OCI-LY1 (cell line): Measurements from ENCODE around the gene SHTN1.

ENCODE experiments used
- H2AFZ ChIP-seq: fragments of 200-600 bp; sonication (generic), shearing (Covaris generic); 2 replicates; pipeline ENCODE4 v1.6.0; 2014; ENCODE audit warnings: antibody characterized with exemption, mild to moderate bottlenecking, low read length
- H3F3A ChIP-seq: fragments of 200-600 bp; sonication (generic), shearing (Covaris generic); 2 replicates; pipeline ENCODE4 v1.6.0; 2014; ENCODE audit warnings: mild to moderate bottlenecking, antibody characterized with exemption, low read length, moderate library complexity; ENCODE audit not compliant: insufficient read depth
- H3K27ac ChIP-seq: fragments of 200-600 bp; sonication (generic); 2 replicates; pipeline ENCODE4 v1.5.1; 2014; ENCODE audit warnings: low read length, mixed run types, mild to moderate bottlenecking, low read depth; ENCODE audit not compliant: poor library complexity, severe bottlenecking
- H3K27me3 ChIP-seq: fragments of 200-600 bp; sonication (generic); 2 replicates; pipeline ENCODE4 v1.6.0; 2014; ENCODE audit warnings: antibody characterized with exemption, mild to moderate bottlenecking, low read length, moderate library complexity; ENCODE audit not compliant: insufficient read depth
- H3K36me3 ChIP-seq: fragments of 200-600 bp; sonication (generic); 2 replicates; pipeline ENCODE4 v1.6.1; 2014; ENCODE audit warnings: mild to moderate bottlenecking, antibody characterized with exemption, low read length, moderate library complexity, mixed read lengths; ENCODE audit not compliant: insufficient read depth
- H3K4me1 ChIP-seq: fragments of 200-600 bp; sonication (generic); 2 replicates; pipeline ENCODE4 v1.5.1; 2014; ENCODE audit warnings: mild to moderate bottlenecking, low read length, moderate library complexity; ENCODE audit not compliant: insufficient read depth, severe bottlenecking
- H3K4me2 ChIP-seq: fragments of 200-600 bp; sonication (generic), shearing (Covaris generic); 2 replicates; pipeline ENCODE4 v1.6.1; 2014; ENCODE audit warnings: low read length
- H3K4me3 ChIP-seq: fragments of 200-600 bp; sonication (generic); 2 replicates; pipeline ENCODE4 v1.5.1; 2014; ENCODE audit warnings: low read length, low read depth, mild to moderate bottlenecking, mixed read lengths; ENCODE audit not compliant: poor library complexity, severe bottlenecking
- H3K79me2 ChIP-seq: fragments of 200-600 bp; shearing (Covaris generic); 2 replicates; pipeline ENCODE4 v1.6.1; 2016; ENCODE audit warnings: mixed run types, low read length, mixed read lengths; ENCODE audit not compliant: insufficient read depth
- H3K9ac ChIP-seq: fragments of 200-600 bp; sonication (generic), shearing (Covaris generic); 2 replicates; pipeline ENCODE4 v1.6.1; 2014; ENCODE audit warnings: mild to moderate bottlenecking, low read length, mixed read lengths
- H3K9me2 ChIP-seq: fragments of 200-600 bp; sonication (generic), shearing (Covaris generic); 2 replicates; pipeline ENCODE4 v1.6.1; 2014; ENCODE audit warnings: low read depth, mild to moderate bottlenecking, low read length, mixed read lengths
- H3K9me3 ChIP-seq: fragments of 200-600 bp; shearing (Covaris generic); 2 replicates; pipeline ENCODE4 v1.6.1; 2014; ENCODE audit warnings: low read length, mixed read lengths
- H4K20me1 ChIP-seq: fragments of 200-600 bp; sonication (generic), shearing (Covaris generic); 2 replicates; pipeline ENCODE4 v1.6.0; 2016; ENCODE audit warnings: mild to moderate bottlenecking, low read length; ENCODE audit not compliant: insufficient read depth
- CTCF ChIP-seq: fragments of 200-600 bp; sonication (generic), shearing (Covaris generic); IDR thresholded peaks from 2 replicates; pipeline ENCODE4 v1.5.1; 2017; ENCODE audit warnings: mild to moderate bottlenecking, antibody characterized with exemption, low read length, moderate library complexity, mixed read lengths
- EZH2 ChIP-seq: fragments of 200-600 bp; sonication (generic), shearing (Covaris generic); IDR thresholded peaks from 2 replicates; pipeline ENCODE4 v1.8.0; 2017; ENCODE audit warnings: borderline replicate concordance, mixed run types, mild to moderate bottlenecking, antibody characterized with exemption, low read length, moderate library complexity, mixed read lengths

The SHTN1 gene

GRCh38 chr10:116998172-116998571 lies 6.8 kb downstream of the SHTN1 start:
- no peaks in the 10 kb centered on the region for H4K20me1 ChIP-seq
- TF ChIP-seq EZH2: no peak
- no peak for TF ChIP-seq CTCF
- no peaks in the 10 kb centered on the region for H3K36me3 ChIP-seq
- H3F3A ChIP-seq: no peaks in the 10 kb centered on the region
- H2AFZ ChIP-seq: no peak overlapping the region
- H3K4me3 ChIP-seq: no peak overlapping the region
- H3K9me2 ChIP-seq: no peaks in the 10 kb centered on the region
- H3K4me1 ChIP-seq: no peaks in the 10 kb centered on the region
- no peaks in the 10 kb centered on the region for H3K79me2 ChIP-seq
- H3K9ac ChIP-seq: no peak overlapping the region
- no peak overlapping the region for H3K4me2 ChIP-seq
- no peaks in the 10 kb centered on the region for H3K27me3 ChIP-seq
- H3K9me3 ChIP-seq: no peaks in the 10 kb centered on the region
- H3K27ac ChIP-seq: no peak overlapping the region

GRCh38 chr10:116997015-116997414 lies 8.0 kb downstream of the SHTN1 start:
- H3K79me2 ChIP-seq: no peaks in the 10 kb centered on the region
- no peak overlapping the region for H3K27ac ChIP-seq
- H2AFZ ChIP-seq: no peak overlapping the region
- H3K9me2 ChIP-seq: no peaks in the 10 kb centered on the region
- no peak overlapping the region for H3K4me3 ChIP-seq
- no peaks in the 10 kb centered on the region for H4K20me1 ChIP-seq
- H3K9ac ChIP-seq: no peak overlapping the region
- H3K4me2 ChIP-seq: no peak overlapping the region
- TF ChIP-seq EZH2 (no peak), CTCF (no peak)
- no peaks in the 10 kb centered on the region for H3K4me1 ChIP-seq
- H3K9me3 ChIP-seq: no peaks in the 10 kb centered on the region
- H3F3A ChIP-seq: no peaks in the 10 kb centered on the region
- H3K36me3 ChIP-seq: no peaks in the 10 kb centered on the region
- no peaks in the 10 kb centered on the region for H3K27me3 ChIP-seq

GRCh38 chr10:116995648-116996047 lies 9.3 kb downstream of the SHTN1 start:
- no peaks in the 10 kb centered on the region for H3K9me2 ChIP-seq
- H3K79me2 ChIP-seq: no peaks in the 10 kb centered on the region
- no peak overlapping the region for H2AFZ ChIP-seq
- no peaks in the 10 kb centered on the region for H4K20me1 ChIP-seq
- H3K4me2 ChIP-seq: no peak overlapping the region
- H3F3A ChIP-seq: no peaks in the 10 kb centered on the region
- no peaks in the 10 kb centered on the region for H3K9me3 ChIP-seq
- H3K36me3 ChIP-seq: no peaks in the 10 kb centered on the region
- no peaks in the 10 kb centered on the region for H3K4me1 ChIP-seq
- H3K4me3 ChIP-seq: no peak overlapping the region
- H3K27me3 ChIP-seq: no peaks in the 10 kb centered on the region
- H3K9ac ChIP-seq: no peak overlapping the region
- TF ChIP-seq EZH2 (no peak), CTCF (no peak)
- no peak overlapping the region for H3K27ac ChIP-seq
